KMS-11 (cell line): ENCODE data around the gene ATP13A1.

Experiments used
- H2AFZ ChIP-seq: fragments of 200-600 bp; sonication (generic); 2 replicates; pipeline ENCODE4 v1.6.1; 2016; ENCODE audit warnings: antibody characterized with exemption, mixed run types, low read depth
- H3K27ac ChIP-seq: fragments of 200-600 bp; sonication (generic); 2 replicates; pipeline ENCODE4 v1.6.1; 2016; ENCODE audit warnings: mild to moderate bottlenecking, mixed run types
- H3K27me3 ChIP-seq: fragments of 200-600 bp; sonication (generic); 2 replicates; pipeline ENCODE4 v1.6.1; 2017; ENCODE audit warnings: mild to moderate bottlenecking, low read depth, mixed run types, moderate library complexity; ENCODE audit not compliant: insufficient read depth
- H3K36me3 ChIP-seq: fragments of 200-600 bp; sonication (generic); 2 replicates; pipeline ENCODE4 v1.6.1; 2017; ENCODE audit warnings: mild to moderate bottlenecking, mixed run types; ENCODE audit not compliant: insufficient read depth
- H3K4me1 ChIP-seq: fragments of 200-600 bp; sonication (generic); 2 replicates; pipeline ENCODE4 v1.6.1; 2016; ENCODE audit warnings: mild to moderate bottlenecking, low read depth, mixed run types; ENCODE audit not compliant: poor library complexity, severe bottlenecking
- H3K4me2 ChIP-seq: fragments of 200-600 bp; sonication (generic); 2 replicates; pipeline ENCODE4 v1.7.0; 2016; ENCODE audit warnings: mild to moderate bottlenecking, mixed run types
- H3K4me3 ChIP-seq: fragments of 200-600 bp; sonication (generic); IDR thresholded peaks from 2 replicates; pipeline ENCODE4 v1.6.1; 2017; ENCODE audit warnings: low read depth, low read length, mixed read lengths; ENCODE audit not compliant: insufficient read depth
- H3K79me2 ChIP-seq: fragments of 200-600 bp; sonication (generic); 2 replicates; pipeline ENCODE4 v1.6.1; 2016; ENCODE audit warnings: low read depth, mixed run types; ENCODE audit not compliant: insufficient read depth
- H3K9ac ChIP-seq: fragments of 200-600 bp; sonication (generic); 2 replicates; pipeline ENCODE4 v1.6.1; 2016; ENCODE audit warnings: mild to moderate bottlenecking, mixed run types
- H4K20me1 ChIP-seq: fragments of 200-600 bp; sonication (generic); 2 replicates; pipeline ENCODE4 v1.6.1; 2016; ENCODE audit warnings: mild to moderate bottlenecking, mixed run types; ENCODE audit not compliant: insufficient read depth
- CTCF ChIP-seq: fragments of 200-600 bp; sonication (generic); conservative IDR thresholded peaks from 2 replicates; pipeline ENCODE4 v1.6.1; 2017; ENCODE audit warnings: low read depth, mild to moderate bottlenecking, antibody characterized with exemption, low read length, moderate library complexity, mixed read lengths

Gene ATP13A1

GRCh38 chr19:19662871-19663255 is 613 bp downstream of the ATP13A1 start:
- Histone ChIP-seq H3K27me3 (no peaks in the 10 kb centered on the region), H3K4me3 (no peak overlapping the region), H3K36me3 (0 out of 2 replicates have a peak, but pooled peaks cover 3% of the 10 kb centered on the region), H2AFZ (peak overlapping the region; percentile 86), H3K9ac (peak overlapping the region; percentile 95), H3K27ac (peak overlapping the region; percentile 87), H3K4me1 (peaks cover 22% of the 10 kb centered on the region), H4K20me1 (no peaks in the 10 kb centered on the region), H3K4me2 (peak overlapping the region; percentile 62), H3K79me2 (peaks cover 33% of the 10 kb centered on the region)
- no peak for TF ChIP-seq CTCF

GRCh38 chr19:19662344-19662743 is 1.1 kb downstream of the ATP13A1 start:
- Histone ChIP-seq H3K4me2 (peak overlapping the region; percentile 62), H3K4me3 (no peak overlapping the region), H3K27me3 (no peaks in the 10 kb centered on the region), H3K79me2 (peaks cover 33% of the 10 kb centered on the region), H2AFZ (no peak overlapping the region), H3K36me3 (0 out of 2 replicates have a peak, but pooled peaks cover 3% of the 10 kb centered on the region), H4K20me1 (no peaks in the 10 kb centered on the region), H3K4me1 (peaks cover 18% of the 10 kb centered on the region), H3K9ac (peak overlapping the region; percentile 95; the same call in 1 of the 2 replicates), H3K27ac (peak overlapping the region; percentile 87; the same call in 1 of the 2 replicates)
- no peak for TF ChIP-seq CTCF

- peaks cover 33% of the 10 kb centered on the region for H3K79me2 ChIP-seq
- no peak for TF ChIP-seq CTCF
- H4K20me1 ChIP-seq: no peaks in the 10 kb centered on the region
- peak overlapping the region; percentile 62; the same call in 1 of the 2 replicates for H3K4me2 ChIP-seq
- no peak overlapping the region for H2AFZ ChIP-seq
- H3K27me3 ChIP-seq: no peaks in the 10 kb centered on the region
- peaks cover 14% of the 10 kb centered on the region for H3K4me1 ChIP-seq
- no peak overlapping the region for H3K27ac ChIP-seq
- 0 out of 2 replicates have a peak, but pooled peaks cover 3% of the 10 kb centered on the region for H3K36me3 ChIP-seq
- H3K9ac ChIP-seq: no peak overlapping the region
- H3K4me3 ChIP-seq: no peak overlapping the region
These were observed 1.7 kb downstream of the ATP13A1 start for GRCh38 chr19:19661675-19662251.

GRCh38 chr19:19661141-19661674 is 2.3 kb downstream of the ATP13A1 start:
- Histone ChIP-seq H3K9ac (no peak overlapping the region), H3K4me2 (0 out of 2 replicates have a peak overlapping the region, but pooled peaks have one; percentile 6), H3K4me3 (no peak overlapping the region), H3K27ac (no peak overlapping the region), H2AFZ (no peak overlapping the region), H3K36me3 (0 out of 2 replicates have a peak, but pooled peaks cover 3% of the 10 kb centered on the region), H3K27me3 (no peaks in the 10 kb centered on the region), H4K20me1 (no peaks in the 10 kb centered on the region), H3K79me2 (peaks cover 33% of the 10 kb centered on the region), H3K4me1 (peaks cover 14% of the 10 kb centered on the region)
- TF ChIP-seq CTCF: no peak
